ENCODE measurements around the gene TOMM70. TPM values are rescaled to one million over a fixed set of nuclear protein-coding genes. Genes with fewer than 3 reads are reported as not detected.

The TOMM70 gene
- total and polyA plus RNA-seq, 2 of the 13 experiments (the other 11 are each of a cell fraction or from before 2014, with no cell fraction given): 27.0 to 77.2 TPM

GRCh38 chr3:100319951-100320350 is 80.9 kb downstream of the TOMM70 start:
- CTCF ChIA-PET (ENCODE audit: low intra/inter-chr PET ratio, low total read pairs): no interaction called here
- Histone ChIP-seq H2AFZ (ENCODE audit: low read length) (no peak overlapping the region), H3K4me1 (ENCODE audit: insufficient read depth, low read length) (no peaks in the 10 kb centered on the region), H3K9me3 (ENCODE audit: low read length) (no peaks in the 10 kb centered on the region), H4K20me1 (ENCODE audit: insufficient read depth, low read length) (no peaks in the 10 kb centered on the region), H3K27me3 (ENCODE audit: control insufficient read depth in 1 of 2, insufficient read depth in 2 of 2, low read length in 2 of 2) (no peaks in the 10 kb centered on the region), H3K36me3 (replicated peaks in 1 of 2; ENCODE audit: control insufficient read depth in 1 of 2, insufficient read depth in 2 of 2, low read length in 2 of 2) (peaks cover 2 to 16% of the 10 kb centered on the region in 2 experiments; a peak in 2 of 5 replicates), H3K4me3 (replicated peaks in 1 of 3; ENCODE audit: insufficient read depth in 1 of 3, low read depth in 2 of 3, low read length in 3 of 3) (no peak overlapping the region), H3K79me2 (ENCODE audit: insufficient read depth, low read length) (no peaks in the 10 kb centered on the region), H3K27ac (ENCODE audit: extremely low read length, insufficient read depth, low read length) (no peak overlapping the region), H3K4me2 (ENCODE audit: low read depth, low read length) (no peak overlapping the region), H3K9ac (ENCODE audit: insufficient read depth, low read depth, low read length) (no peak overlapping the region)
- TF ChIP-seq ZNF772 (CRISPR knock-in tag; IDR thresholded peaks at IDR 0.05): no peak
- no peak for TF ChIP-seq GZF1 (CRISPR knock-in tag; IDR thresholded peaks at IDR 0.05)
- no peak for TF ChIP-seq ZNF44 (CRISPR knock-in tag; IDR thresholded peaks at IDR 0.05)
- no peak for TF ChIP-seq BORCS8-MEF2B (CRISPR knock-in tag; IDR thresholded peaks at IDR 0.05)
- no peak for TF ChIP-seq CEBPG (CRISPR knock-in tag; IDR thresholded peaks at IDR 0.05)
- no peak for TF ChIP-seq THAP11 (CRISPR knock-in tag; IDR thresholded peaks at IDR 0.05)
- no peak for TF ChIP-seq HDAC1 (CRISPR knock-in tag; IDR thresholded peaks at IDR 0.05)
- TF ChIP-seq ZNF546 (CRISPR knock-in tag; conservative IDR thresholded peaks at IDR 0.05): no peak
- no peak for TF ChIP-seq ATF7 (IDR thresholded peaks at IDR 0.05)
- TF ChIP-seq ATF7 (CRISPR knock-in tag; IDR thresholded peaks at IDR 0.05): no peak
- no peak for TF ChIP-seq HES4 (CRISPR knock-in tag; IDR thresholded peaks at IDR 0.05; ENCODE audit: borderline replicate concordance)
- no peak for TF ChIP-seq TBL1XR1 (IDR thresholded peaks at IDR 0.05; ENCODE audit: borderline replicate concordance, low read length, partially characterized antibody)
- no peak for TF ChIP-seq NFYC (CRISPR knock-in tag; IDR thresholded peaks at IDR 0.05)
- TF ChIP-seq, protein P1, sequence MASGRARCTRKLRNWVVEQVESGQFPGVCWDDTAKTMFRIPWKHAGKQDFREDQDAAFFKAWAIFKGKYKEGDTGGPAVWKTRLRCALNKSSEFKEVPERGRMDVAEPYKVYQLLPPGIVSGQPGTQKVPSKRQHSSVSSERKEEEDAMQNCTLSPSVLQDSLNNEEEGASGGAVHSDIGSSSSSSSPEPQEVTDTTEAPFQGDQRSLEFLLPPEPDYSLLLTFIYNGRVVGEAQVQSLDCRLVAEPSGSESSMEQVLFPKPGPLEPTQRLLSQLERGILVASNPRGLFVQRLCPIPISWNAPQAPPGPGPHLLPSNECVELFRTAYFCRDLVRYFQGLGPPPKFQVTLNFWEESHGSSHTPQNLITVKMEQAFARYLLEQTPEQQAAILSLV (CRISPR knock-in tag; IDR thresholded peaks at IDR 0.05; ENCODE audit: borderline replicate concordance): no peak
- TF ChIP-seq ZBTB7B (CRISPR knock-in tag; IDR thresholded peaks at IDR 0.05): no peak
- TF ChIP-seq ZBTB1 (CRISPR knock-in tag; IDR thresholded peaks at IDR 0.05; ENCODE audit: borderline replicate concordance): no peak
- TF ChIP-seq ZFX (CRISPR knock-in tag; IDR thresholded peaks at IDR 0.05; ENCODE audit: low read depth): no peak
- TF ChIP-seq EEA1 (CRISPR knock-in tag; IDR thresholded peaks at IDR 0.05; ENCODE audit: borderline replicate concordance): no peak
- TF ChIP-seq, protein P2, sequence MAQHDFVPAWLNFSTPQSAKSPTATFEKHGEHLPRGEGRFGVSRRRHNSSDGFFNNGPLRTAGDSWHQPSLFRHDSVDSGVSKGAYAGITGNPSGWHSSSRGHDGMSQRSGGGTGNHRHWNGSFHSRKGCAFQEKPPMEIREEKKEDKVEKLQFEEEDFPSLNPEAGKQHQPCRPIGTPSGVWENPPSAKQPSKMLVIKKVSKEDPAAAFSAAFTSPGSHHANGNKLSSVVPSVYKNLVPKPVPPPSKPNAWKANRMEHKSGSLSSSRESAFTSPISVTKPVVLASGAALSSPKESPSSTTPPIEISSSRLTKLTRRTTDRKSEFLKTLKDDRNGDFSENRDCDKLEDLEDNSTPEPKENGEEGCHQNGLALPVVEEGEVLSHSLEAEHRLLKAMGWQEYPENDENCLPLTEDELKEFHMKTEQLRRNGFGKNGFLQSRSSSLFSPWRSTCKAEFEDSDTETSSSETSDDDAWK (CRISPR knock-in tag; IDR thresholded peaks at IDR 0.05): no peak
- TF ChIP-seq GPN1 (CRISPR knock-in tag; IDR thresholded peaks at IDR 0.05; ENCODE audit: borderline replicate concordance): no peak
- TF ChIP-seq KAT8 (CRISPR knock-in tag; IDR thresholded peaks at IDR 0.05): no peak
- BruUV-seq (replicated peaks): no TSS peak
- no peak for FAIRE-seq
- in situ Hi-C loops (cut with HindIII; ENCODE audit: extremely low pct_ligation_motif_present, low pct_unique_long_range_greater_than_20kb): loop anchor here (10.0 kb wide), 1 partner anchor 275 kb away; no protein-coding TSS in a partner anchor
- POLR2A ChIA-PET: no interaction called here
- no peak for DNase-seq (ENCODE audit: low spot score)
- ATAC-seq: no peak
- 91% methylated on average over 2 of the region's 2 CpGs for WGBS (ENCODE audit: low lambda C conversion rate)
- intact Hi-C loops (cut with micrococcal nuclease; ENCODE audit: unreplicated experiment): loop anchor here (10.0 kb wide), 1 partner anchor 395 kb away; no protein-coding TSS in a partner anchor
